SK-N-SH treated with all-trans-retinoic acid at 6 μM for 48 hours (cell line): ENCODE data around the gene BLNK.

Experiments used
- ATAC-seq: fragments of 200-7000 bp; cut with Tn5 transposase; 3 replicates; pipeline ENCODE4 v1.9.1; 2020; ENCODE audit warnings: mild to moderate bottlenecking, moderate library complexity
- ARNTL ChIP-seq: fragments of 450-650 bp; formaldehyde crosslinking; IDR thresholded peaks from 2 replicates; pipeline ENCODE4 v1.5.0; 2020; ENCODE audit warnings: low read depth, mild to moderate bottlenecking, moderate library complexity, borderline replicate concordance
- BACH2 ChIP-seq: fragments of 250-450 bp; sonication (Bioruptor Pico); IDR thresholded peaks from 2 replicates; pipeline ENCODE4 v1.9.0; 2021; ENCODE audit warnings: mild to moderate bottlenecking, borderline replicate concordance
- CREB5 ChIP-seq: fragments of 250-450 bp; sonication (Bioruptor Pico); IDR thresholded peaks from 2 replicates; pipeline ENCODE4 v1.5.1; 2020; ENCODE audit warnings: low read depth, mild to moderate bottlenecking, moderate library complexity
- CSDC2 ChIP-seq: fragments of 250-450 bp; sonication (Bioruptor Pico); IDR thresholded peaks from 2 replicates; pipeline ENCODE4 v1.5.0; 2020; ENCODE audit warnings: mild to moderate bottlenecking, moderate library complexity
- ESRRG ChIP-seq: fragments of 250-450 bp; sonication (Bioruptor Pico); IDR thresholded peaks from 2 replicates; pipeline ENCODE4 v1.6.1; 2021; ENCODE audit warnings: mild to moderate bottlenecking
- ISL1 ChIP-seq: fragments of 250-450 bp; sonication (Bioruptor Pico); IDR thresholded peaks from 2 replicates; pipeline ENCODE4 v2.1.2; 2022; ENCODE audit warnings: mild to moderate bottlenecking, moderate library complexity
- OSR1 ChIP-seq: fragments of 250-450 bp; sonication (Bioruptor Pico); IDR thresholded peaks from 2 replicates; pipeline ENCODE4 v1.8.0; 2022; ENCODE audit warnings: moderate library complexity, mild to moderate bottlenecking, inconsistent platforms
- PATZ1 ChIP-seq: fragments of 250-450 bp; sonication (Bioruptor Pico); IDR thresholded peaks from 2 replicates; pipeline ENCODE4 v1.8.0; 2020; ENCODE audit warnings: mild to moderate bottlenecking, moderate library complexity, borderline replicate concordance
- PPARA ChIP-seq: fragments of 250-450 bp; sonication (Bioruptor Pico); IDR thresholded peaks from 2 replicates; pipeline ENCODE4 v1.5.0; 2020; ENCODE audit warnings: mild to moderate bottlenecking, borderline replicate concordance
- RARB ChIP-seq: fragments of 250-450 bp; sonication (Bioruptor Pico); IDR thresholded peaks from 2 replicates; pipeline ENCODE4 v1.8.0; 2021; ENCODE audit warnings: mild to moderate bottlenecking, moderate library complexity
- TCF4 ChIP-seq: fragments of 250-450 bp; sonication (Bioruptor Pico); IDR thresholded peaks from 2 replicates; pipeline ENCODE4 v1.8.0; 2021; ENCODE audit warnings: mild to moderate bottlenecking, moderate library complexity, borderline replicate concordance
- TOX ChIP-seq: fragments of 250-450 bp; sonication (Bioruptor Pico); IDR thresholded peaks from 2 replicates; pipeline ENCODE4 v1.8.0; 2021; ENCODE audit warnings: mild to moderate bottlenecking, moderate library complexity, borderline replicate concordance
- TSHZ2 ChIP-seq: fragments of 250-450 bp; sonication (Bioruptor Pico); IDR thresholded peaks from 2 replicates; pipeline ENCODE4 v1.5.0; 2020; ENCODE audit warnings: mild to moderate bottlenecking, moderate library complexity
- ZFP3 ChIP-seq: fragments of 250-450 bp; sonication (Bioruptor Pico); IDR thresholded peaks from 2 replicates; pipeline ENCODE4 v1.5.0; 2020; ENCODE audit warnings: mild to moderate bottlenecking, moderate library complexity
- ZFP30 ChIP-seq: fragments of 450-650 bp; formaldehyde crosslinking; IDR thresholded peaks from 2 replicates; pipeline ENCODE4 v1.5.0; 2022; ENCODE audit warnings: mild to moderate bottlenecking, moderate library complexity
- ZNF565 ChIP-seq: fragments of 450-650 bp; formaldehyde crosslinking; conservative IDR thresholded peaks from 2 replicates; pipeline ENCODE4 v1.5.0; 2020; ENCODE audit warnings: low read depth, mild to moderate bottlenecking, moderate library complexity
- ZNF70 ChIP-seq: fragments of 450-650 bp; formaldehyde crosslinking; IDR thresholded peaks from 2 replicates; pipeline ENCODE4 v1.5.0; 2020; ENCODE audit warnings: mild to moderate bottlenecking, moderate library complexity
- ZNF8 ChIP-seq: fragments of 450-650 bp; formaldehyde crosslinking; IDR thresholded peaks from 2 replicates; pipeline ENCODE4 v1.5.0; 2020; ENCODE audit warnings: mild to moderate bottlenecking, moderate library complexity
- TF ChIP-seq, protein P1 (sequence below): fragments of 250-450 bp; sonication (Bioruptor Pico); IDR thresholded peaks from 2 replicates; pipeline ENCODE4 v1.5.1; 2021; ENCODE audit warnings: mild to moderate bottlenecking, moderate library complexity

BLNK gene

GRCh38 chr10:96236090-96236478 lies 35.3 kb downstream of the BLNK start:
- TF ChIP-seq ARNTL, result no peak
- TF ChIP-seq ZNF565 (CRISPR knock-in tag), result no peak
- TF ChIP-seq, protein P1, sequence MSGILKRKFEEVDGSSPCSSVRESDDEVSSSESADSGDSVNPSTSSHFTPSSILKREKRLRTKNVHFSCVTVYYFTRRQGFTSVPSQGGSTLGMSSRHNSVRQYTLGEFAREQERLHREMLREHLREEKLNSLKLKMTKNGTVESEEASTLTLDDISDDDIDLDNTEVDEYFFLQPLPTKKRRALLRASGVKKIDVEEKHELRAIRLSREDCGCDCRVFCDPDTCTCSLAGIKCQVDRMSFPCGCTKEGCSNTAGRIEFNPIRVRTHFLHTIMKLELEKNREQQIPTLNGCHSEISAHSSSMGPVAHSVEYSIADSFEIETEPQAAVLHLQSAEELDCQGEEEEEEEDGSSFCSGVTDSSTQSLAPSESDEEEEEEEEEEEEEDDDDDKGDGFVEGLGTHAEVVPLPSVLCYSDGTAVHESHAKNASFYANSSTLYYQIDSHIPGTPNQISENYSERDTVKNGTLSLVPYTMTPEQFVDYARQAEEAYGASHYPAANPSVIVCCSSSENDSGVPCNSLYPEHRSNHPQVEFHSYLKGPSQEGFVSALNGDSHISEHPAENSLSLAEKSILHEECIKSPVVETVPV (CRISPR knock-in tag), result no peak
- no peak for TF ChIP-seq ZNF70 (CRISPR knock-in tag)

DNA sequence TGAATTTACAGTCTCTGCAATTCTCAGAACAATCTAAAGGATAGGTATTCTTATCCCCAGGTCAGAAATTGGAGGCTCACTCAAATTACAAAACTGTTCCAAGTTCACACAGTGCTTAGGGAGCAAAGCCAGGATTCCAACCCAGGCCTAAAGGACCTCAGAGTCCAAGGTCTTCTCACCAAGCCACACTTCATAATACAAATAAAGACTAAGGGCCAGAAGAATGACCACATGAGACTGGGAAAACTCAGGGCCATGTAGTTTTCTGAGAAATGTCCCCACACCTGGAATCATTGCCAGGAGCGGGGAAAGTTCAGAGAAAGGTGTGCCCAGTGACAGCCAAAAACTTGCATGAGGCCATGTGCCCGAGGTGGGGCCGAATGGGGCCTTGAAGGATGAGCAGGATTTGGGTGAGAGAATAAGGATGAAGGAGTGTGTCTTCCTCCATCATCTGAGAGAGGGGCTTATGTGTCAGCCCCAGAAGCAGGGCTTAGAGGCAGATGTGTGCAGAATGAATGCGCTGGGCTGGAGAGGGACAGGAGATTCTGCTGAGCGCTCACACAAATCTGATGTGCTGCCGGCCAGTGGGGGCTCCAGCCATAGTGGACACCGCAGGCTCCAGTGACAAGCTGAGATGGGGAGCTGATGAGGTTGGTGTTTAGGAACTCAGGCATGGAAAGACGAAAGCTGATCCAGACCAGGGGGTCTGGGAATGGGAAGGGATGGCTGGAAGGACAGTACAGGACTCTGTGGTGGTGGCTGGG lies 35.9 kb downstream of the BLNK start:
- no peak for TF ChIP-seq PATZ1 (CRISPR knock-in tag)
- no peak for TF ChIP-seq OSR1 (CRISPR knock-in tag)
- TF ChIP-seq BACH2 (CRISPR knock-in tag), result no peak
- no peak for TF ChIP-seq CREB5 (CRISPR knock-in tag)
- TF ChIP-seq ZNF8 (CRISPR knock-in tag), result no peak
- TF ChIP-seq CSDC2 (CRISPR knock-in tag), result no peak
- no peak for TF ChIP-seq ESRRG (CRISPR knock-in tag)
- TF ChIP-seq TOX (CRISPR knock-in tag), result no peak
- no peak for TF ChIP-seq PPARA
- TF ChIP-seq ZFP3 (CRISPR knock-in tag), result no peak
- TF ChIP-seq TSHZ2 (CRISPR knock-in tag), result no peak
- ATAC-seq, result no peak

More at GRCh38 chr10:96236090-96236478, 35.3 kb downstream of the BLNK start:
- ATAC-seq, result no peak

DNA sequence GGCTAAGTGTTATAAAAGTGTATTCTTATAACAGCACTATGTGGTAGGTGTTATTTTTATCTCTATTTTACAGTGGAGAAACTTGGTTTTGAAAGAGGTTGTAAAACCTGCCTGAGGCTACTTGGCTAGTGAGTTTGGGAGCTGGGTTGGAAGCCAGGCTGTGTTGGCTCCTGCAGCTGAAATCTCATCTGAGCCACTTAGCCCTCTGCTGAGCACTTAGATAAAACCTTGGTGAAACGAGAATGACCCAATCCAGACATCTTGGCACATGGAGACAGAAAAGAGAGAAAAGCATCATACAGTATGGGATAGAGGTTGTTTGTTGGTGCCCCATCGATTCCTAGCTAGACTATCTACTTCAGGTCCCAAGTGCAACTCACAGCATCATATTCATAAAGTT lies 37.4 kb downstream of the BLNK start:
- no peak for TF ChIP-seq TSHZ2 (CRISPR knock-in tag)
- TF ChIP-seq OSR1 (CRISPR knock-in tag), result no peak
- TF ChIP-seq ESRRG (CRISPR knock-in tag), result no peak
- no peak for ATAC-seq

DNA sequence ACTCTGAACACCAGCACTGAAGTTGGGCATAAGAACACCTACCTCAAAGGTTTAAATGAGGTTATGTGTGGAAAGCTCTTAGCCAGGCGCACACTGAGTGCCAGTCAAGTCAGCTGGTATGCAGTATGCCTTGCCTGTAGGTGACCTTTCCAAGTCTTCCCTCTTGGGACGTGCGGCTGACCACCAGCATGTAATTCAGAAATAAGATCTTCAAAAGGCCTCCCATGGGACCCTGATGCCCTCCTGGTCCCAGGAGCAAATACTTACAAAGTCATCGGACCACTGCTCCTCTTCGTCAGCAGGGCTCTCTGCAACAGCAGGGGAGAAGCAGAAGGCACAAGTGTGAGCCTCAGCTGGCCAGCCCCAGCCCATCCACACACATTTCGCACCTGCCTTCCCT lies 40.8 kb downstream of the BLNK start:
- TF ChIP-seq RARB (CRISPR knock-in tag), result no peak
- TF ChIP-seq, protein P1 (CRISPR knock-in tag), result no peak
- no peak for TF ChIP-seq PPARA
- TF ChIP-seq ZNF8 (CRISPR knock-in tag), result no peak
- TF ChIP-seq TCF4 (CRISPR knock-in tag), result no peak
- TF ChIP-seq ISL1 (CRISPR knock-in tag), result no peak
- no peak for TF ChIP-seq ARNTL
- TF ChIP-seq ZFP30, result no peak
- no peak for TF ChIP-seq CREB5 (CRISPR knock-in tag)
- no peak for TF ChIP-seq TOX (CRISPR knock-in tag)
- TF ChIP-seq OSR1 (CRISPR knock-in tag), result no peak
- no peak for ATAC-seq
